OCI-LY3 (cell line): ENCODE data around the gene CAMTA1.

Source experiments
- H2AFZ ChIP-seq: fragments of 200-600, 300-600 bp; shearing (Covaris generic); 2 replicates; pipeline ENCODE4 v1.6.0; 2014; ENCODE audit warnings: antibody characterized with exemption, low read depth, low read length
- H3K27ac ChIP-seq: fragments of 200-600, 300-600 bp; sonication (generic); 2 replicates; pipeline ENCODE4 v1.5.1; 2014; ENCODE audit warnings: mild to moderate bottlenecking, low read length, moderate library complexity, mixed read lengths
- H3K27me3 ChIP-seq: fragments of 200-600, 300-600 bp; sonication (generic); 2 replicates; pipeline ENCODE4 v1.6.1; 2014; ENCODE audit warnings: low read depth, low read length, mixed read lengths
- H3K36me3 ChIP-seq: fragments of 200-600, 300-600 bp; sonication (generic); replicated peaks from 2 replicates; pipeline ENCODE3; 2014; ENCODE audit warnings: low read depth, low read length, mixed read lengths
- H3K4me1 ChIP-seq: fragments of 300-600, 200-600 bp; sonication (generic); 2 replicates; pipeline ENCODE4 v1.6.1; 2014; ENCODE audit warnings: low read length, mixed read lengths
- H3K4me2 ChIP-seq: fragments of 200-600, 300-600 bp; sonication (generic); 2 replicates; pipeline ENCODE4 v1.6.1; 2014; ENCODE audit warnings: low read length, mixed read lengths
- H3K4me3 ChIP-seq: fragments of 300-600, 200-600 bp; sonication (generic); 2 replicates; pipeline ENCODE4 v1.5.1; 2014; ENCODE audit warnings: antibody characterized with exemption, mild to moderate bottlenecking, low read length, moderate library complexity
- H3K79me2 ChIP-seq: fragments of 300-600, 200-600 bp; shearing (Covaris generic); 2 replicates; pipeline ENCODE4 v1.6.1; 2014; ENCODE audit warnings: mild to moderate bottlenecking, low read length, mixed read lengths
- H3K9ac ChIP-seq: fragments of 300-600, 200-600 bp; shearing (Covaris generic); 2 replicates; pipeline ENCODE4 v1.6.0; 2014; ENCODE audit warnings: mild to moderate bottlenecking, low read length, moderate library complexity
- H3K9me3 ChIP-seq: fragments of 200-600, 300-600 bp; shearing (Covaris generic); 2 replicates; pipeline ENCODE4 v1.6.1; 2014; ENCODE audit warnings: low read length, mixed read lengths; ENCODE audit not compliant: insufficient read depth
- H4K20me1 ChIP-seq: fragments of 200-600, 300-600 bp; sonication (generic); 2 replicates; pipeline ENCODE4 v1.6.1; 2016; ENCODE audit warnings: low read length, mixed read lengths; ENCODE audit not compliant: insufficient read depth
- EZH2phosphoT487 ChIP-seq: fragments of 200-600 bp; shearing (Covaris generic); IDR thresholded peaks from 2 replicates; pipeline ENCODE4 v1.6.1; 2018; ENCODE audit warnings: antibody characterized with exemption, mixed run types, low read depth
- TF ChIP-seq, protein P1 (sequence below): fragments of 200-600, 300-600 bp; sonication (generic); IDR thresholded peaks from 2 replicates; pipeline ENCODE4 v1.5.1; 2014; ENCODE audit warnings: antibody characterized with exemption, low read length, low read depth

The CAMTA1 gene

GRCh38 chr1:7369866-7370265 lies 584.6 kb downstream of the CAMTA1 start:
- no peak overlapping the region for H3K27ac ChIP-seq
- no peak overlapping the region for H3K4me3 ChIP-seq
- H2AFZ ChIP-seq = no peak overlapping the region
- H4K20me1 ChIP-seq = no peaks in the 10 kb centered on the region
- H3K4me2 ChIP-seq = no peak overlapping the region
- H3K27me3 ChIP-seq = no peaks in the 10 kb centered on the region
- TF ChIP-seq, protein P1, sequence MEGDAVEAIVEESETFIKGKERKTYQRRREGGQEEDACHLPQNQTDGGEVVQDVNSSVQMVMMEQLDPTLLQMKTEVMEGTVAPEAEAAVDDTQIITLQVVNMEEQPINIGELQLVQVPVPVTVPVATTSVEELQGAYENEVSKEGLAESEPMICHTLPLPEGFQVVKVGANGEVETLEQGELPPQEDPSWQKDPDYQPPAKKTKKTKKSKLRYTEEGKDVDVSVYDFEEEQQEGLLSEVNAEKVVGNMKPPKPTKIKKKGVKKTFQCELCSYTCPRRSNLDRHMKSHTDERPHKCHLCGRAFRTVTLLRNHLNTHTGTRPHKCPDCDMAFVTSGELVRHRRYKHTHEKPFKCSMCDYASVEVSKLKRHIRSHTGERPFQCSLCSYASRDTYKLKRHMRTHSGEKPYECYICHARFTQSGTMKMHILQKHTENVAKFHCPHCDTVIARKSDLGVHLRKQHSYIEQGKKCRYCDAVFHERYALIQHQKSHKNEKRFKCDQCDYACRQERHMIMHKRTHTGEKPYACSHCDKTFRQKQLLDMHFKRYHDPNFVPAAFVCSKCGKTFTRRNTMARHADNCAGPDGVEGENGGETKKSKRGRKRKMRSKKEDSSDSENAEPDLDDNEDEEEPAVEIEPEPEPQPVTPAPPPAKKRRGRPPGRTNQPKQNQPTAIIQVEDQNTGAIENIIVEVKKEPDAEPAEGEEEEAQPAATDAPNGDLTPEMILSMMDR = no peak
- no peak for TF ChIP-seq EZH2phosphoT487
- H3K79me2 ChIP-seq = no peaks in the 10 kb centered on the region
- H3K9ac ChIP-seq = no peak overlapping the region
- no peaks in the 10 kb centered on the region for H3K36me3 ChIP-seq
- peaks cover 28% of the 10 kb centered on the region for H3K4me1 ChIP-seq
- H3K9me3 ChIP-seq = no peaks in the 10 kb centered on the region

DNA sequence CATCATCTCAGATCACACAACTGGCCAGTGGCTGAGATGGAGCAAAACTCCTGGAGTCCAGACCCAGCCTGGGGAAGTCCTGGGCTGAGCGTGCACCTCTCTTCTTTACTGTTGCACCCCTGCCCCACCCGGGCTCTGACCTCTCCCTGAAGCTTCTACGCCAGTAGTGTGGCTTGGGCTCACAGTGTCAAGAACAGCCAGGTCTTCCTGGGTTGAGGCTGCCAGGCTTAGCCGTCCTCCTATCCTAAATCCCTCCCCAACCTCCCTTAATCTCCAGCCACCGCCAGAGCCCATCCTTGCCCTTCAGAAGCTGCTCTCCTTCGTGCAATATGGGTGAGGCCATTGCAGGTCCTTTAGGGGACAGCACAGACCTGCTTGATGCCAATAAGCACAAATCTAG lies 586.7 kb downstream of the CAMTA1 start:
- H3K27me3 ChIP-seq = no peaks in the 10 kb centered on the region
- H3K4me3 ChIP-seq = no peak overlapping the region
- H3K27ac ChIP-seq = no peak overlapping the region
- H3K9me3 ChIP-seq = no peaks in the 10 kb centered on the region
- H2AFZ ChIP-seq = no peak overlapping the region
- no peaks in the 10 kb centered on the region for H3K36me3 ChIP-seq
- H3K79me2 ChIP-seq = no peaks in the 10 kb centered on the region
- peaks cover 16% of the 10 kb centered on the region for H3K4me1 ChIP-seq
- TF ChIP-seq EZH2phosphoT487 = no peak
- TF ChIP-seq, protein P1 = no peak
- H4K20me1 ChIP-seq = no peaks in the 10 kb centered on the region
- no peak overlapping the region for H3K4me2 ChIP-seq
- H3K9ac ChIP-seq = no peak overlapping the region

- Histone ChIP-seq H3K27me3 (no peaks in the 10 kb centered on the region), H3K36me3 (no peaks in the 10 kb centered on the region), H2AFZ (no peak overlapping the region), H3K79me2 (no peaks in the 10 kb centered on the region), H3K4me1 (peaks cover 9% of the 10 kb centered on the region), H3K4me2 (no peak overlapping the region), H3K4me3 (no peak overlapping the region), H4K20me1 (no peaks in the 10 kb centered on the region), H3K9me3 (no peaks in the 10 kb centered on the region), H3K9ac (no peak overlapping the region), H3K27ac (no peak overlapping the region)
- TF ChIP-seq, protein P1 = no peak
- TF ChIP-seq EZH2phosphoT487 = no peak
These were observed 587.3 kb downstream of the CAMTA1 start for GRCh38 chr1:7372477-7373120.

GRCh38 chr1:7373251-7373650 lies 588.0 kb downstream of the CAMTA1 start:
- H3K4me2 ChIP-seq = no peak overlapping the region

More at GRCh38 chr1:7373251-7373650, 588.0 kb downstream of the CAMTA1 start:
- H3K79me2 ChIP-seq = no peaks in the 10 kb centered on the region
- H4K20me1 ChIP-seq = no peaks in the 10 kb centered on the region
- peaks cover 5% of the 10 kb centered on the region; the same call in 1 of the 2 replicates for H3K4me1 ChIP-seq
- no peaks in the 10 kb centered on the region for H3K9me3 ChIP-seq
- no peaks in the 10 kb centered on the region for H3K36me3 ChIP-seq
- H3K27me3 ChIP-seq = no peaks in the 10 kb centered on the region
- H3K4me3 ChIP-seq = no peak overlapping the region
- H3K9ac ChIP-seq = no peak overlapping the region
- H2AFZ ChIP-seq = no peak overlapping the region
- no peak for TF ChIP-seq EZH2phosphoT487
- TF ChIP-seq, protein P1 = no peak
- no peak overlapping the region for H3K27ac ChIP-seq
